GM23338 (cell line): ENCODE results near the gene ARCN1. TPM values are rescaled to one million over a fixed set of nuclear protein-coding genes. Genes with fewer than 3 reads are reported as not detected.

Experiments used
- ATAC-seq: fragments of 200-7000 bp; cut with Tn5 transposase; 3 replicates; pipeline ENCODE4 v1.9.1; 2020
- DNase-seq: peaks from one replicate; pipeline ENCODE4 v3.0.0-alpha.2; 2015; ENCODE audit warnings: low spot score
- H2AFZ ChIP-seq: fragments of 200-600 bp; sonication (generic); 2 replicates; pipeline ENCODE4 v1.8.0; 2016; ENCODE audit warnings: antibody characterized with exemption, mild to moderate bottlenecking, moderate library complexity
- H3F3A ChIP-seq: fragments of 200-600 bp; sonication (generic); replicated peaks from 2 replicates; pipeline ENCODE4 v1.8.0; 2017; ENCODE audit warnings: antibody characterized with exemption, mixed run types, low read depth
- H3K27ac ChIP-seq: fragments of 200-600 bp; sonication (generic); 2 replicates; pipeline ENCODE4 v1.6.1; 2016; ENCODE audit warnings: low read depth
- H3K27me3 ChIP-seq: fragments of 200-600 bp; sonication (generic); 2 replicates; pipeline ENCODE4 v1.8.0; 2016; ENCODE audit warnings: mild to moderate bottlenecking, mixed run types, moderate library complexity; ENCODE audit not compliant: insufficient read depth
- H3K36me3 ChIP-seq: fragments of 200-600 bp; sonication (generic); 2 replicates; pipeline ENCODE4 v1.8.0; 2016; ENCODE audit warnings: mild to moderate bottlenecking; ENCODE audit not compliant: insufficient read depth
- H3K4me1 ChIP-seq: fragments of 200-600 bp; sonication (generic); 2 replicates; pipeline ENCODE4 v1.8.0; 2016; ENCODE audit warnings: mild to moderate bottlenecking, moderate library complexity; ENCODE audit not compliant: insufficient read depth
- H3K4me2 ChIP-seq: fragments of 200-600 bp; sonication (generic); 2 replicates; pipeline ENCODE4 v1.7.1; 2017; ENCODE audit warnings: mixed run types
- H3K4me3 ChIP-seq: fragments of 200-600 bp; sonication (generic); 2 replicates; pipeline ENCODE4 v1.6.1; 2016; ENCODE audit warnings: mixed run types
- H3K79me2 ChIP-seq: fragments of 200-600 bp; sonication (generic); replicated peaks from 2 replicates; pipeline ENCODE4 v1.8.0; 2017; ENCODE audit warnings: mild to moderate bottlenecking; ENCODE audit not compliant: insufficient read depth
- H3K9me2 ChIP-seq: fragments of 200-600 bp; sonication (generic); 2 replicates; pipeline ENCODE4 v1.8.0; 2017; ENCODE audit not compliant: insufficient read depth
- H4K20me1 ChIP-seq: fragments of 200-600 bp; sonication (generic); replicated peaks from 2 replicates; pipeline ENCODE4 v1.8.0; 2017; ENCODE audit warnings: mild to moderate bottlenecking; ENCODE audit not compliant: insufficient read depth
- H3K27ac Mint-ChIP-seq: 2 replicates; pipeline ENCODE4 v1.8.0; 2020; ENCODE audit warnings: inconsistent platforms, mild to moderate bottlenecking, moderate library complexity, mixed read lengths
- H3K27me3 Mint-ChIP-seq: 3 replicates; pipeline ENCODE4 v1.8.0; 2022; ENCODE audit warnings: low read depth, mild to moderate bottlenecking, moderate library complexity, mixed read lengths, inconsistent platforms; ENCODE audit not compliant: insufficient read depth, poor library complexity
- H3K36me3 Mint-ChIP-seq: 3 replicates; pipeline ENCODE4 v1.8.0; 2021; ENCODE audit warnings: low read depth, mild to moderate bottlenecking, inconsistent platforms, moderate library complexity, mixed read lengths
- H3K4me1 Mint-ChIP-seq: 3 replicates; pipeline ENCODE4 v1.8.0; 2020; ENCODE audit warnings: mild to moderate bottlenecking, inconsistent platforms, mixed read lengths
- H3K4me3 Mint-ChIP-seq: 3 replicates; pipeline ENCODE4 v1.8.0; 2021; ENCODE audit warnings: moderate library complexity, mild to moderate bottlenecking, inconsistent platforms, mixed read lengths
- H3K9me3 Mint-ChIP-seq: 3 replicates; pipeline ENCODE4 v1.8.0; 2020; ENCODE audit warnings: moderate library complexity, mild to moderate bottlenecking, inconsistent platforms, mixed read lengths
- CREB1 ChIP-seq: fragments of 250-450 bp; sonication (Bioruptor Pico); IDR thresholded peaks from 2 replicates; pipeline ENCODE4 v1.5.0; 2020; ENCODE audit warnings: low read depth, mild to moderate bottlenecking, moderate library complexity
- CTCF ChIP-seq, 2 experiments: fragments of 200-600 bp in 1 of 2; sonication (generic) in 1 of 2; conservative IDR thresholded peaks; 2 replicates each; pipeline versions ENCODE4 v1.5.1 to v1.6.1; 2016 to 2017; ENCODE audit warnings: antibody characterized with exemption in 2 of 2, low read depth in 2 of 2, mild to moderate bottlenecking in 2 of 2, moderate library complexity in 1 of 2
- ETS1 ChIP-seq: IDR thresholded peaks from 2 replicates; pipeline ENCODE4 v1.6.1; 2016; ENCODE audit warnings: antibody characterized with exemption
- EZH2 ChIP-seq: fragments of 200-600 bp; sonication (generic); IDR thresholded peaks from one replicate; pipeline ENCODE4 v1.8.0; 2017; ENCODE audit warnings: antibody characterized with exemption, mild to moderate bottlenecking, low read depth; ENCODE audit not compliant: unreplicated experiment
- EZH2phosphoT487 ChIP-seq: fragments of 200-600 bp; sonication (generic); IDR thresholded peaks from one replicate; pipeline ENCODE4 v1.8.1; 2018; ENCODE audit warnings: antibody characterized with exemption; ENCODE audit not compliant: unreplicated experiment
- JUNB ChIP-seq: IDR thresholded peaks from one replicate; pipeline ENCODE4 v1.6.1; 2016; ENCODE audit warnings: antibody characterized with exemption; ENCODE audit not compliant: unreplicated experiment
- NANOG ChIP-seq: IDR thresholded peaks from 2 replicates; pipeline ENCODE4 v1.6.1; 2016; ENCODE audit warnings: antibody characterized with exemption, borderline replicate concordance
- POLR2AphosphoS5 ChIP-seq: IDR thresholded peaks from 2 replicates; pipeline ENCODE4 v1.6.1; 2016; ENCODE audit warnings: antibody characterized with exemption, low read depth
- STAT1 ChIP-seq: IDR thresholded peaks from one replicate; pipeline ENCODE4 v1.6.1; 2016; ENCODE audit warnings: antibody characterized with exemption; ENCODE audit not compliant: unreplicated experiment
- ZNF331 ChIP-seq: fragments of 250-450 bp; sonication (Bioruptor Pico); IDR thresholded peaks from 2 replicates; pipeline ENCODE4 v1.5.0; 2020; ENCODE audit warnings: low read depth, mild to moderate bottlenecking, moderate library complexity
- polyA plus RNA-seq: library from polyadenylated mRNA; unstranded; fragments of >200 nt; fragmentation: Nextera tagmentation; extraction: Ambion mirVana; gene quantifications from 2 replicates; pipeline ENCODE4 v1.2.1, GENCODE V29; 2016
- total RNA-seq: library from RNA; depleted of rRNA; stranded (reverse); fragments of >200 nt; shearing (Covaris generic); gene quantifications from 2 replicates; pipeline ENCODE4 v1.2.3, GENCODE V29; 2014
- TF ChIP-seq, protein P1 (sequence below): fragments of 250-450 bp; sonication (Bioruptor Pico); IDR thresholded peaks from 2 replicates; pipeline ENCODE4 v1.5.0; 2020; ENCODE audit warnings: mild to moderate bottlenecking, moderate library complexity

The ARCN1 gene
- total and polyA plus RNA-seq, 2 experiments from 2014 or later = 79.9 to 106 TPM

DNA sequence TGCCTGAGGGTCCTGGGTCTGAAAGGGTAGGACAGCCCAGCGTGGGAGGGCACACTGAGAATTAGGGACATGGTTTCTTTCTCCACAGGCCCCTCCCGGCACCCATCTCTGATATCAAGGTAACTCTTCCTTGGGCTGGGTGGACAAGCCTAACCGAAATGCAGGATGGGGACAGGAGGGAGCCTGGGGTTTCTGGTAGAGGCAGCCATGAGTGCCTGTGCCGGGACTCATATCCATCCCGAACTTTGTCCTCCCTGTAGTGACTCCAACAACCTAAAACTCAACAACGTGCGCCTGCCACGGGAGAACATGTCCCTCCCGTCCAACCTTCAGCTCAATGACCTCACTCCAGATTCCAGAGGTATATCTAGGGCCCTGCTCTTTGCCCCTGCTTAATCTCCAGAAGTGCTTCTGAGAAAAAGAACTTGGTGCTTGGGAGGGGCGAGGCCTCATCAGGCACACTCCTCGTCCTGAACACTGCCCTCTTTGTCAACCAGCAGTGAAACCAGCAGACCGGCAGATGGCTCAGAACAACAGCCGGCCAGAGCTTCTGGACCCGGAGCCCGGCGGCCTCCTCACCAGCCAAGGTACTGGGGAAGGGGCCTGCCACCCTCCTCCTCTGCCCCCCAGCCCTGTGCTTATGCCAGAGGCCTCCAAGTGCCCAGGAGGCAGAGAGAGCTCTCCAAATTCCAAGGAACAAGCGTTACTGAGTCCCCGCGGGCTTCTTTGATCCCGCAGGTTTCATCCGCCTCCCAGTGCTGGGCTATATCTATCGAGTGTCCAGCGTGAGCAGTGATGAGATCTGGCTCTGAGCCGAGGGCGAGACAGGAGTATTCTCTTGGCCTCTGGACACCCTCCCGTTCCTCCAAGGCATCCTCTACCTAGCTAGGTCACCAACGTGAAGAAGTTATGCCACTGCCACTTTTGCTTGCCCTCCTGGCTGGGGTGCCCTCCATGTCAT is 38.2 kb upstream of the ARCN1 start:
- no peaks in the 10 kb centered on the region for H3K79me2 ChIP-seq
- DNase-seq = no peak
- H2AFZ ChIP-seq = no peak overlapping the region
- Mint-ChIP-seq H3K9me3 (no peaks in the 10 kb centered on the region), H3K36me3 (peaks cover 2% of the 10 kb centered on the region; the same call in 2 of the 3 replicates), H3K4me3 (no peak overlapping the region), H3K4me1 (peaks cover 18% of the 10 kb centered on the region), H3K27me3 (peaks cover 12% of the 10 kb centered on the region), H3K27ac (no peak overlapping the region)
- H3K9me2 ChIP-seq = no peaks in the 10 kb centered on the region
- no peak for TF ChIP-seq CREB1 (CRISPR knock-in tag)
- TF ChIP-seq EZH2 = no peak
- TF ChIP-seq ZNF331 = no peak
- no peak for TF ChIP-seq POLR2AphosphoS5
- no peak for TF ChIP-seq CTCF (conservative IDR thresholded peaks at IDR 0.05; ENCODE audit: low read depth in 2 of 2)
- H3K4me3 ChIP-seq = no peak overlapping the region
- ATAC-seq = no peak
- H3K27me3 ChIP-seq = peaks cover 6% of the 10 kb centered on the region; the same call in 1 of the 2 replicates
- H4K20me1 ChIP-seq = no peaks in the 10 kb centered on the region
- H3K36me3 ChIP-seq = no peaks in the 10 kb centered on the region
- H3K27ac ChIP-seq = no peak overlapping the region
- peaks cover 14% of the 10 kb centered on the region; the same call in 1 of the 2 replicates for H3F3A ChIP-seq
- H3K4me1 ChIP-seq = peaks cover 12% of the 10 kb centered on the region
- no peak overlapping the region for H3K4me2 ChIP-seq

DNA sequence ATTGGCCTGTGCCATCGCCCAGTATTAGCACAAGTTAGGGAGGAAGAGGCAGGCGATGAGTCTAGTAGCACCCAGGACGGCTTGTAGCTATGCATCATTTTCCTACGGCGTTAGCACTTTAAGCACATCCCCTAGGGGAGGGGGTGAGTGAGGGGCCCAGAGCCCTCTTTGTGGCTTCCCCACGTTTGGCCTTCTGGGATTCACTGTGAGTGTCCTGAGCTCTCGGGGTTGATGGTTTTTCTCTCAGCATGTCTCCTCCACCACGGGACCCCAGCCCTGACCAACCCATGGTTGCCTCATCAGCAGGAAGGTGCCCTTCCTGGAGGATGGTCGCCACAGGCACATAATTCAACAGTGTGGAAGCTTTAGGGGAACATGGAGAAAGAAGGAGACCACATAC is 36.9 kb upstream of the ARCN1 start:
- Mint-ChIP-seq H3K4me3 (no peak overlapping the region), H3K4me1 (peaks cover 6% of the 10 kb centered on the region; the same call in 2 of the 3 replicates), H3K36me3 (peaks cover 7% of the 10 kb centered on the region), H3K27ac (no peak overlapping the region), H3K9me3 (no peaks in the 10 kb centered on the region), H3K27me3 (peaks cover 4% of the 10 kb centered on the region)
- Histone ChIP-seq H2AFZ (no peak overlapping the region), H3K27ac (no peak overlapping the region), H3F3A (peaks cover 3% of the 10 kb centered on the region; the same call in 1 of the 2 replicates), H3K79me2 (no peaks in the 10 kb centered on the region), H4K20me1 (no peaks in the 10 kb centered on the region), H3K4me1 (no peaks in the 10 kb centered on the region; the same call in 1 of the 2 replicates), H3K4me2 (no peak overlapping the region), H3K4me3 (no peak overlapping the region), H3K27me3 (no peaks in the 10 kb centered on the region), H3K36me3 (no peaks in the 10 kb centered on the region), H3K9me2 (no peaks in the 10 kb centered on the region)
- ATAC-seq = no peak
- no peak for DNase-seq
- TF ChIP-seq ETS1 = no peak
- no peak for TF ChIP-seq NANOG
- TF ChIP-seq JUNB = no peak
- no peak for TF ChIP-seq EZH2phosphoT487
- no peak for TF ChIP-seq CREB1 (CRISPR knock-in tag)
- TF ChIP-seq, protein P1, sequence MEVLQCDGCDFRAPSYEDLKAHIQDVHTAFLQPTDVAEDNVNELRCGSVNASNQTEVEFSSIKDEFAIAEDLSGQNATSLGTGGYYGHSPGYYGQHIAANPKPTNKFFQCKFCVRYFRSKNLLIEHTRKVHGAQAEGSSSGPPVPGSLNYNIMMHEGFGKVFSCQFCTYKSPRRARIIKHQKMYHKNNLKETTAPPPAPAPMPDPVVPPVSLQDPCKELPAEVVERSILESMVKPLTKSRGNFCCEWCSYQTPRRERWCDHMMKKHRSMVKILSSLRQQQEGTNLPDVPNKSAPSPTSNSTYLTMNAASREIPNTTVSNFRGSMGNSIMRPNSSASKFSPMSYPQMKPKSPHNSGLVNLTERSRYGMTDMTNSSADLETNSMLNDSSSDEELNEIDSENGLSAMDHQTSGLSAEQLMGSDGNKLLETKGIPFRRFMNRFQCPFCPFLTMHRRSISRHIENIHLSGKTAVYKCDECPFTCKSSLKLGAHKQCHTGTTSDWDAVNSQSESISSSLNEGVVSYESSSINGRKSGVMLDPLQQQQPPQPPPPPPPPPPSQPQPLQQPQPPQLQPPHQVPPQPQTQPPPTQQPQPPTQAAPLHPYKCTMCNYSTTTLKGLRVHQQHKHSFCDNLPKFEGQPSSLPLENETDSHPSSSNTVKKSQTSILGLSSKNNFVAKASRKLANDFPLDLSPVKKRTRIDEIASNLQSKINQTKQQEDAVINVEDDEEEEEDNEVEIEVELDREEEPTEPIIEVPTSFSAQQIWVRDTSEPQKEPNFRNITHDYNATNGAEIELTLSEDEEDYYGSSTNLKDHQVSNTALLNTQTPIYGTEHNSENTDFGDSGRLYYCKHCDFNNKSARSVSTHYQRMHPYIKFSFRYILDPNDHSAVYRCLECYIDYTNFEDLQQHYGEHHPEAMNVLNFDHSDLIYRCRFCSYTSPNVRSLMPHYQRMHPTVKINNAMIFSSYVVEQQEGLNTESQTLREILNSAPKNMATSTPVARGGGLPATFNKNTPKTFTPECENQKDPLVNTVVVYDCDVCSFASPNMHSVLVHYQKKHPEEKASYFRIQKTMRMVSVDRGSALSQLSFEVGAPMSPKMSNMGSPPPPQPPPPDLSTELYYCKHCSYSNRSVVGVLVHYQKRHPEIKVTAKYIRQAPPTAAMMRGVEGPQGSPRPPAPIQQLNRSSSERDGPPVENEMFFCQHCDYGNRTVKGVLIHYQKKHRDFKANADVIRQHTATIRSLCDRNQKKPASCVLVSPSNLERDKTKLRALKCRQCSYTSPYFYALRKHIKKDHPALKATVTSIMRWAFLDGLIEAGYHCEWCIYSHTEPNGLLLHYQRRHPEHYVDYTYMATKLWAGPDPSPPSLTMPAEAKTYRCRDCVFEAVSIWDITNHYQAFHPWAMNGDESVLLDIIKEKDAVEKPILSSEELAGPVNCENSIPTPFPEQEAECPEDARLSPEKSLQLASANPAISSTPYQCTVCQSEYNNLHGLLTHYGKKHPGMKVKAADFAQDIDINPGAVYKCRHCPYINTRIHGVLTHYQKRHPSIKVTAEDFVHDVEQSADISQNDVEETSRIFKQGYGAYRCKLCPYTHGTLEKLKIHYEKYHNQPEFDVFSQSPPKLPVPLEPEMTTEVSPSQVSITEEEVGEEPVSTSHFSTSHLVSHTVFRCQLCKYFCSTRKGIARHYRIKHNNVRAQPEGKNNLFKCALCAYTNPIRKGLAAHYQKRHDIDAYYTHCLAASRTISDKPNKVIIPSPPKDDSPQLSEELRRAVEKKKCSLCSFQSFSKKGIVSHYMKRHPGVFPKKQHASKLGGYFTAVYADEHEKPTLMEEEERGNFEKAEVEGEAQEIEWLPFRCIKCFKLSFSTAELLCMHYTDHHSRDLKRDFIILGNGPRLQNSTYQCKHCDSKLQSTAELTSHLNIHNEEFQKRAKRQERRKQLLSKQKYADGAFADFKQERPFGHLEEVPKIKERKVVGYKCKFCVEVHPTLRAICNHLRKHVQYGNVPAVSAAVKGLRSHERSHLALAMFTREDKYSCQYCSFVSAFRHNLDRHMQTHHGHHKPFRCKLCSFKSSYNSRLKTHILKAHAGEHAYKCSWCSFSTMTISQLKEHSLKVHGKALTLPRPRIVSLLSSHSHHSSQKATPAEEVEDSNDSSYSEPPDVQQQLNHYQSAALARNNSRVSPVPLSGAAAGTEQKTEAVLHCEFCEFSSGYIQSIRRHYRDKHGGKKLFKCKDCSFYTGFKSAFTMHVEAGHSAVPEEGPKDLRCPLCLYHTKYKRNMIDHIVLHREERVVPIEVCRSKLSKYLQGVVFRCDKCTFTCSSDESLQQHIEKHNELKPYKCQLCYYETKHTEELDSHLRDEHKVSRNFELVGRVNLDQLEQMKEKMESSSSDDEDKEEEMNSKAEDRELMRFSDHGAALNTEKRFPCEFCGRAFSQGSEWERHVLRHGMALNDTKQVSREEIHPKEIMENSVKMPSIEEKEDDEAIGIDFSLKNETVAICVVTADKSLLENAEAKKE (CRISPR knock-in tag) = no peak
- TF ChIP-seq STAT1 = no peak
- no peak for TF ChIP-seq EZH2
